GM12801 (cell line): ENCODE measurements around the gene THBS2.

Experiments used
- TF ChIP-seq, protein P1 (sequence below): IDR thresholded peaks from one replicate; pipeline ENCODE4 v1.5.1; 2011; ENCODE audit warnings: control low read depth; ENCODE audit not compliant: insufficient read length; ENCODE audit errors: extremely low read depth

THBS2 gene

DNA sequence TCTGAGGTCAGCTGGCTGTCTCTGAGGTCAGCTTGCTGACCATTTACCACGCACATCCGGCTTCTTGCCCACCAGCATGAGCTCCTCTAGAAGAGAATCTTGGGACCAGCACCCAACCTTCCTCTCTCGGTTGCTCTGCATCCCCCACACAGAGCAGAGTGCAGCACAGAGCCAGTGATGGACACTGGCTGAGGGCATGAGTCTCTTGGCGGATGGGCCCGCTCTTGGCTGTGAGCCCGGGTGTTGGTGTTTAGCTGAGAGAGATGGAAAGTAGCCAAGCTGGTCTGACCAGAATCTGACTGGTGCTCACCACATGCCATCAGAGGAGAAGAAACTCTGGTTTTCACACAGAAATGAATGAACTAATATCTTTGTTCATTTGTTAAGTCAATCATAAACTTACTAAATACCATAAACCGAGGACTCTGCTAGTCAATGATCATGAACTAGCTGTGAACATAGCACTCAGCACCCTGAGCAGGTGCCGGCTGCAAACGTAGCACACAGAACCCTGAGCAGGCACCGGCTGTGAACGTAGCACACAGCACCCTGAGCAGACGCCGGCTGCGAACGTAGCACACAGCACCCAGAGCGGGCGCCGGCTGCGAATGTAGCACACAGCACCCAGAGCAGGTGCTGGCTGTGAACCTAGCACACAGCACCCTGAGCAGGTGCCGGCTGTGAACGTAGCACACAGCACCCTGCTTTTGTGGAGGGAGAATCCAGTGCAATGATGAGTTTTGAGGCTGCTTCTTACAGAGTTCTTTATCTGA is 10.4 kb upstream of the THBS2 start:
- TF ChIP-seq, protein P1, sequence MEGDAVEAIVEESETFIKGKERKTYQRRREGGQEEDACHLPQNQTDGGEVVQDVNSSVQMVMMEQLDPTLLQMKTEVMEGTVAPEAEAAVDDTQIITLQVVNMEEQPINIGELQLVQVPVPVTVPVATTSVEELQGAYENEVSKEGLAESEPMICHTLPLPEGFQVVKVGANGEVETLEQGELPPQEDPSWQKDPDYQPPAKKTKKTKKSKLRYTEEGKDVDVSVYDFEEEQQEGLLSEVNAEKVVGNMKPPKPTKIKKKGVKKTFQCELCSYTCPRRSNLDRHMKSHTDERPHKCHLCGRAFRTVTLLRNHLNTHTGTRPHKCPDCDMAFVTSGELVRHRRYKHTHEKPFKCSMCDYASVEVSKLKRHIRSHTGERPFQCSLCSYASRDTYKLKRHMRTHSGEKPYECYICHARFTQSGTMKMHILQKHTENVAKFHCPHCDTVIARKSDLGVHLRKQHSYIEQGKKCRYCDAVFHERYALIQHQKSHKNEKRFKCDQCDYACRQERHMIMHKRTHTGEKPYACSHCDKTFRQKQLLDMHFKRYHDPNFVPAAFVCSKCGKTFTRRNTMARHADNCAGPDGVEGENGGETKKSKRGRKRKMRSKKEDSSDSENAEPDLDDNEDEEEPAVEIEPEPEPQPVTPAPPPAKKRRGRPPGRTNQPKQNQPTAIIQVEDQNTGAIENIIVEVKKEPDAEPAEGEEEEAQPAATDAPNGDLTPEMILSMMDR, result no peak

DNA sequence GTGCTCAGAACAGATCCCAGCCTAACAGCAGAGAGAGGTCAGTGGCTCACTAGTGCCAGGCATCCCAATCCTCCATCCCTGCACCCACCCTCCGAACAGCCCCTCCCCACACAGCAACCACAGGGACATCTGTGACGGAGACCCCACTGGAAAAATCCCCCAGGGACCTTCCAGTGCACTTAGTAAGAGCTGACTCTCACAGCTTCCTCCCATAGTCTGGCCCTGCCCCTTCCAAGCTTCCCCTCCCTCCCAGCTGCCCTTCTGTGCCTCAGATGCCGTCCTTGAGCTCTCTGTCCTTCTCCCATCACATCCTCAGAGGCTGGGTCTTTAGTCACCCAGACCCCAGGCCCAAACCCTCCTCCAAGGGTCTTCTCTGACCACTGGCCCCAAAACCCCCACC is 9.7 kb upstream of the THBS2 start:
- TF ChIP-seq, protein P1, result no peak

DNA sequence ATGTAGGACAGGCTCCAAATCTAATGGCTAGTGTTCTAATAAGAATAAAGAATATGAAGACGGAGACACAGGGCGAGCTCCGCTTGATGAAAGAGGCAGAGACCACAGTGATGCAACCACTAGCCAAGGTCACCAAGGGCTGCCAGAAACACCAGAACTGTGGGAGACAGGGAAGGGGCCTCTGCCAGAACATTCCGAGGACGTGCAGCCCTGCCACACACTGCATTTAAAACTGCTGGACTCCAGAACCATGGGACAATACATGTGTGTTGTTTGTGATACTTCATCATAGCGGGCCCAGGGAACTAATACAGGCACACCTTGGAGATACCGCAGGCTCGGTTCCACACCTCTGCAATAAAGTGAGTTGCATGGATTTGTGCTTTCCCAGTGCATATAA is 2.9 kb upstream of the THBS2 start:
- TF ChIP-seq, protein P1, result no peak

DNA sequence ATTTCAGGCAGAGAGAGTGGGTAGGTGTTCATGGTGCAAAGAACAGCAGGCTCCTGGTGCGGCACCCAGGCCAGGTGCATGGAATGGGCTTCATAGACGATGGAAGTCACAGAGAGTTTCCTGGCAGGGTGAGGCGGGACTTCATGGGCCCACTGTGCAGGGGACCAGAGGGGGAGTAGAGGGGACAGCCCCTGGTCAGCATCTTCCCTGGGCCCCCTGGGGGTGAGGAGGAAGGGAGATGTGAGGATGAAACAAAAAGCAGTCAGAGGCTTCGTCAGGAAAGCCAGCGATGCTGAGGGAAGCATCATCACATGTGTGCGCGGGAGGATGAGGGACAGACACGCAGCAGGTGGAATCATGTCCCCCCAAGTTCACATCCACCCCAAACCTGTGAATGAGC is 2.4 kb upstream of the THBS2 start:
- TF ChIP-seq, protein P1, result no peak

DNA sequence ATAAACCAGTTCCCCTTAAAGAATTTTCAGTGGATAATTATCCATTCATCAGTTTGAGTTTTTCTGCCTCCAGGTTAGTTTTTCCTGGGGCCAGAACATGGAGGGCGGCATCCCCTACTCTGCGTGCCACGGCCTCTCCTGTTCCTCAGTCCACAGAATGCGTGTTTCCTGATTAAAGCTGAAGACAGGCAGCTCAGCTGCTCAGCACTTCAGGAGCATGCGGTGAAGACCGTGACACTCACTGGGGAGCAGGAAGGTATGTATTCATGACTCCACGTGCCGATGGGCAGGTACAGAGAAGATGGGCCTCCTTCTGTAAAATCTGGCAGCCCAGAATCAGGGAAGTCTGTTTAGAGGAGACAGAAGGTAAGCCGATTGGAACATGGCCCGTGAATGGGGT is 2.0 kb upstream of the THBS2 start:
- TF ChIP-seq, protein P1, result no peak

DNA sequence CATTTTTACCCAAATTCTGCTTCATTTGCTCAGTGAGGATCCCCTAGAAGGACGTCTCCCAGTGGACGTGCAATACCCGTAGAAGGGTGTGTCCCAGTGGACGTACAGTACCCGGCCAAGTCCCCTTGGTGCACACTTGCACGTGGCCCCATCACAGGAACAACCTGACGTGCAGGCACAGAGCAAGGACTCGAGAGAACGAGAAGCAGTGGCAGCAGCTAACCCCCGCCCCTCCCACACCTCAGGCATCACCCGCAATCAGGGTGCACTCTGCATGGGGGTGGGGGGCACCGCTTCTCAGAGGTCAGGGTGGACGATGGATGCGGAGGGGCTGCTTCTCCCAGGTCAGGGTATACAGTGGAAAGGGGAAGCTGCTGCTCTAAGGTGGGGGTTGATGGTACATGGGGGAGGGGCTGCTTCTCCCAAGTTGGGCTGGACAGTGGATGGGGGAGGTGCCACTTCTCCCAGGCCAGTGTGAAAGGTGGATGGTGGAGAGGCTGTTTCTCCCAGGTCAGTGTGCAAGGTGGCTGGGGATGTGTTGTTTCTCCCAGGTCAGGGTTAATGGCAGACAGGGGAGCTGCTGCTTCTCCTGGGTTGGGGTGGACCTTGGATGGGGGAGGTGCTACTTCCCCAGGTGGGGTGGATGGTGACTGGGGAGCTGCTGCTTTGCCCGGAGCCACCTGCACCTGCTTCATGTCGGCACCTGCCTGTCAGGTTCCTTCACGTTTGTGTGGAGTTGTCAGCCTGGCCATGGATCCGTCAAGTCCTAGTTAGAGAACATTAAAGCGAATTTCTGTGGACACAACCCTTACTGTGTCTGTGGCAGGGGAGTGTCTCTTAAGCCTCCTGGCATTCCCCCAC is 1.0 kb upstream of the THBS2 start:
- TF ChIP-seq, protein P1, result no peak

DNA sequence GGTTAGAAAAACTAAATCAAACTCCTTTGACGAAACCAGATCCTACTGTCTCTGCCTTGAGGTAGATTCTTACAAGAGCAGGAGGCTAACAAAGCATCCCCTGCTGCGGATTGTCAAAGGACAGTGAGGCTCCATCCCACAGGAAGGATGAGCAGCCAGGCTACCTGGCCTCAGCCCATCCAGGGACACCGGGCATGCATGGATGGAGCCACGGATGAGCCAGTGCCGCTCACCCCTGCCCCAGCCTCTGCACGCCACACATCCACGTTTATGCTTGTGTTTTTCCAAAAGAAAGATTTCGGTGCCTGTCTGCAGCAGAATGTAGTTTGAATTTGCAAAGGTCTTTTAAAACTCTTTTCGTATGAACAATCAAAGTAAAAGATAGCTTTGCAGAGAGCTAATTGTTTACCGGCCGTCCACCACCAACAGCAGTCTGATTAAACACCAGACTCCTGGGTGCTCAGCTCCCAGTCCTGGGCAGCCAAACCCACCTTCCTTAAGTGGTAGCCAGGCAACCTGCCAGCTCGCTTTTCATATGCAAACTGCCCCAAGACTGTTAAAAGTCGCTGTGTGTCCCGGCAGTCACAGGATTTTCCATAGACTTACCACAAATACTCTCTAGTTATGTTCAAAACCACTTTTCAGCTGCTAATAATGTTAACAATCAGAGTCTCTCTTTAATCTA is 999 bp downstream of the THBS2 start:
- TF ChIP-seq, protein P1, result no peak
